GM19099 (cell line): Measurements from ENCODE around the gene PTPRF.

Experiments
- POLR2A ChIP-seq: IDR thresholded peaks from 3 replicates; pipeline ENCODE4 v1.6.1; 2011; ENCODE audit warnings: low read depth; ENCODE audit not compliant: insufficient read length; ENCODE audit errors: extremely low read depth

PTPRF gene

DNA sequence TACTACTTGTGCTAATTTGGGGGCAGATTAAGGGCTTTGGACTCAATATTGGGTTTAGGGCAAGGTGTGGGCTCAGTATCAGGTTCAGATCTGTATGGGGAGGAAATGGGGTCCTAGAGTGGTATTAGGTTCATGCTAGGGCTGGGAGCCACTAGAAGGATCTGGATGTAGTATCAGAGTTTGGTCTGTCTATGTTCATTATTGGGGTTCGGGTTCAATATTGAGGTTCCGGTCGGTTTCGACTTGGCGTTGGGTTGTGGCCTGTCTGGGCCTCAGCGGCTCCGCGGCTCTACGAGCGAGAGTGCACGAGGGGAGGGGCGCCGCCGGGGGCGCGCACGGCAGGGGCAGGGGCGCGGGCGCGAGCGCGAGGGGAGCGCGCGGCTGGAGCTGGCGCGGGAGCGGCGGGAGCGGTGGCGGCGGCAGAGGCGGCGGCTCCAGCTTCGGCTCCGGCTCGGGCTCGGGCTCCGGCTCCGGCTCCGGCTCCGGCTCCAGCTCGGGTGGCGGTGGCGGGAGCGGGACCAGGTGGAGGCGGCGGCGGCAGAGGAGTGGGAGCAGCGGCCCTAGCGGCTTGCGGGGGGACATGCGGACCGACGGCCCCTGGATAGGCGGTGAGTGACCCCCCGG, at the start of gene PTPRF:
PTPRF (plus strand) TSS at position 401 of the 624 bp plus-strand sequence. CDS start 14,193 bp downstream, outside the sequence.
- TF ChIP-seq POLR2A: no peak

- no peak for TF ChIP-seq POLR2A
These were observed 49.2 kb upstream of the PTPRF start for GRCh38 chr1:43481491-43481890.

GRCh38 chr1:43482215-43482614, 48.5 kb upstream of the PTPRF start:
- no peak for TF ChIP-seq POLR2A

DNA sequence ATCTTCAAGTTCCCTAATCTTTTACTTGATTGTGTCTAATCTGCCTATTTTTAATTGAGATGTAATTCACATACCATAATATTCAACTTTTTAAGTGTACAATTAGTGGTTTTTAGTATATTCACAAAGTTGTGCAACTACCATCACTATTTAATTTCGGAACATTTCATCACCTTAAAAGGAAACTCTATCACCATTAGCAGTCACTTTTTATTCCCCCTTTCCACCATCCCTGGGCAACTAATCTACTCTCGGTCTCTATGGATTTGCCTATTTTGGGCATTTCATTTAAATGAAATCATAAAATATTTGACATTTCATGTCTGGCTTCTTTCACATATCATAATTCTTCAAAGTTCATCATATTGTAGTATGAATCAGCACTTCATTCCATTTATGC, 46.3 kb upstream of the PTPRF start:
- no peak for TF ChIP-seq POLR2A

GRCh38 chr1:43488165-43488564, 42.5 kb upstream of the PTPRF start:
- no peak for TF ChIP-seq POLR2A

DNA sequence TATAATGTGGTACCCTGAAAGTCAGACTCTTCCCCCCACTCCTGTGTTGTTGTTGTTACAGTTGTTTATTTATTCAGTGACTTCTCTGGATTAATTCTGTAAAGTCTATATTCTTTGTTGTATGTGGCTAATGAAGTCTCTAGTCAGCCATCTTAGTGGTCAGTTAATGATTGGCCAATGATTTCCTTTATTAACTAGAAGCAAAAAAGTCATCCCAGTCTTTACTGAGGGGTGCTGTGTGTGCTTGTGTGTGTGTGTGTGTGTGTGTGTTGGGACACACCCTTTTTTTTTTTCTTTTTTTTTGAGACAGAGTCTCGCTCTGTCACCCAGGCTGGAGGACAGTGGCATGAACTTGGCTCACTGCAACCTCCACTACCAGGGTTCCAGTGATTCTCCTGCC, 39.6 kb upstream of the PTPRF start:
- no peak for TF ChIP-seq POLR2A

GRCh38 chr1:43492826-43493225, 37.9 kb upstream of the PTPRF start:
- no peak for TF ChIP-seq POLR2A

GRCh38 chr1:43493661-43494450, 36.8 kb upstream of the PTPRF start:
- TF ChIP-seq POLR2A: no peak

DNA sequence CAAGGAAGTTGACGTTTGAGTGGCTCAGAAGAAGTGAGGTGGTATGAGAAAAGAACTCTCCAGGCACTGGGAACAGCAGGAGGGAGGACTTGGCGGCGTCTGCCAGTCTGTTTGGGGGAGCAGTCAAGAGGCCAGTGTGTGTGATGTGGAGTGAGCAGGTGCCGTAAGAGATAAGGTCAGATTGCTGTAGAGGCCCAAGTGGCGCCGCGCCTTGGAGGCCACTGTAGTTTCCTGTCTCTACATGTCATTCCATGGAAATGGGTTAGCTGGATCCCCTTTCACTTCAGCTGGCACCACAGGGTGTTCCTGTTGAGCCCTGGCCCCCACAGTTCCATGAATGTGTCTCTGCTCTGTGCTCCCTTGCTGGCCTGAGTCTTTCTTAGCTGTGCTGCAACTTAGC, 35.5 kb upstream of the PTPRF start:
- no peak for TF ChIP-seq POLR2A

GRCh38 chr1:43499898-43500297, 30.8 kb upstream of the PTPRF start:
- TF ChIP-seq POLR2A: no peak

DNA sequence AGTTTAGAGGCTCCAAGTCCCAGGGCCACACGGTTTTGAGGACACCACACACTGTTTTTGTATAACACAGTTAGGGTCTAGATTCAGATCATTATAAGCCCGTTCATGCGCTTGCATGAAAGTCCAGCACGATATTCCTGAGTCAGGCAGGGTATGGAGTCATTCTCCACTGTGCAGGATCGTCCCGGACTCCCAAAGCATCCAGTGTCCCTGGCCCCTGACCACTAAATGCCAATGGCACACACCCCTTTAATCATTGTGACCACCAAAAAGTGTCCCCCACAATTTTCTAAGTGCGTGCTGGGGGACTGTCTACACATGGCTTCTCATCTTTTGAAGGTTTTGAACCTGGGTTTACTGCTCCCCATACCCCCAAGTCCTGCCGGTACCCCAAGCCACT, 27.1 kb upstream of the PTPRF start:
- TF ChIP-seq POLR2A: no peak

DNA sequence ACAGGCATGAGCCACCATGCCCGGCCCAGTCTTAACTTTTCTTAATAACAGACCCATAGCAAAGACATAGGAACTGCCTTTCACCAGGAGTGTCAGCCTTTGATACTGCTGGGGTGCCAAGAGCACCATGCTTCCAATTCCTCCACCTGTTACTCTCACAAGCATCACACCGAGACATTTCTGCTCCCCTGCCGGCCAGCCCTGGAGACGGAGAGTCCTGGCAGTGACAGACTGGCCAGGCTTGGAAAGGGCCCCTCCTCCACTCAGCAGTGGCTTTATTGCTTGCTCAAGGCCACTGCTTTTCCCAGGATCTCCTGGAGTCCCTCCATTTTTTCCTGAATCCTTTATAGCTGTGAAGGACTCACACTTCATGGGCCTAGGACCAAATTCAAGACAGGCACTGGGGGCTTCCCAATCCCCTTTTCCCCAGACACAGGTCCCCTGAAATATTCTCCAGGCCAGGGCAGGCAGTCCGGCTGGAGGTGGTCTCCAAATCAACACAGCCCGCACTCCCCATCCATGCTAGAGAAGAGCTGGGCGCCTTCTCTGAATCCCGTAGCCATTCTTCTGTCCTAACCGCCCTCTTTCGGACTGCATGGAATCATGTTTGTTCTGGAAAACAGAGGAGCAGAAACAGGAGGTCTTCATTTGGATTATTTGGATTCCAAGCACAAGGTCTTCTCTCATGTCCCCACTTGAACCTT, 25.5 kb upstream of the PTPRF start:
- TF ChIP-seq POLR2A: no peak

DNA sequence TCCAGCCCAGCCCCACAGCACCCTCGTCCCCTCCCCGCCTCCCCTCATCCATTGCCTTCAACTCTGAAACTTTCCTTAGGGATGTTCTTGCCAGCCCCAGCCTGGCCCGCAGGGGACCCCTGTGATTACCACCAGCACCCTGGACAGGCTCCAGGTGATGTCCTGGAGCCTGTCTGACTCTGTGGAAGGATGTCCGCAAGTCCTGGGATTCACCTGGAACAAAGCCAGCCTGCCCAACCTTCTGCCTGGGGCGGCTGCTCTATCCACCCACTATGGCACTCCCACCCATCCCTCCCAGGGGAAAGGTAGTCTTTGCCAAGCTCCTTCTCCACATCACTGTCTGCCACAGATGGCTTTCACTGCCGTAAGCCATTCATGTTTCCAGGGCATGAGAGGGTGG, 24.4 kb upstream of the PTPRF start:
- TF ChIP-seq POLR2A: no peak

GRCh38 chr1:43507296-43508295, 23.1 kb upstream of the PTPRF start:
- no peak for TF ChIP-seq POLR2A
